Body of pancreas (tissue), 4 donors: Measurements from ENCODE around the gene NRG3.

ENCODE experiments used
- POLR2A ChIP-seq, 3 donors: fragments of 450-650 bp; IDR thresholded peaks; one replicate each; pipeline ENCODE4 v1.6.1; 2016; ENCODE audit warnings: antibody characterized with exemption in 3 of 3, mild to moderate bottlenecking in 2 of 3
- TF ChIP-seq, protein P1 (sequence below), 7 experiments: fragments of 450-650 bp in 4 of 7; fragments of 200-600 bp in 3 of 7; sonication (generic) in 3 of 7; IDR thresholded peaks; one replicate each; pipeline ENCODE4 v1.5.1; 2016 to 2019; ENCODE audit warnings: antibody characterized with exemption in 7 of 7

DNA sequence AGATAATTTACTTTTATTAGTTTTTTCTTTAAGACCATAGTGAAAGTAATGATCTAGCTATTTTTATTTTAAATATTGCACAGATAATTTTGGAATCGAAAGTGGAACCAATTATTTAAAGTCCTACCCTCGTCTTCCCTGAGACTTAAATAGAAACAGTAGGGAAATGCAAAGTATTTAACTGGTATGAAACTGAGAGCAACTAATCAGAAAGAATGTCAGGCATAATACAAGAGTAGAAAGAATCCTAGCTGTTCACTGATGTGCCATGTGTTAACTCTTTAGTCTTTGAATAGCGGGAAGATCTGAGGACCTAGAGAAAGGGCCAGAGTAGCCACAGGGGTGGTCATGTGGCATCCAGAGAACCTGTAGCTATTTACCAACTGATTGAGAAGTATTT, 630.0 kb downstream of the NRG3 start:
- TF ChIP-seq POLR2A (IDR thresholded peaks at IDR 0.05), result no peak
- TF ChIP-seq, protein P1, sequence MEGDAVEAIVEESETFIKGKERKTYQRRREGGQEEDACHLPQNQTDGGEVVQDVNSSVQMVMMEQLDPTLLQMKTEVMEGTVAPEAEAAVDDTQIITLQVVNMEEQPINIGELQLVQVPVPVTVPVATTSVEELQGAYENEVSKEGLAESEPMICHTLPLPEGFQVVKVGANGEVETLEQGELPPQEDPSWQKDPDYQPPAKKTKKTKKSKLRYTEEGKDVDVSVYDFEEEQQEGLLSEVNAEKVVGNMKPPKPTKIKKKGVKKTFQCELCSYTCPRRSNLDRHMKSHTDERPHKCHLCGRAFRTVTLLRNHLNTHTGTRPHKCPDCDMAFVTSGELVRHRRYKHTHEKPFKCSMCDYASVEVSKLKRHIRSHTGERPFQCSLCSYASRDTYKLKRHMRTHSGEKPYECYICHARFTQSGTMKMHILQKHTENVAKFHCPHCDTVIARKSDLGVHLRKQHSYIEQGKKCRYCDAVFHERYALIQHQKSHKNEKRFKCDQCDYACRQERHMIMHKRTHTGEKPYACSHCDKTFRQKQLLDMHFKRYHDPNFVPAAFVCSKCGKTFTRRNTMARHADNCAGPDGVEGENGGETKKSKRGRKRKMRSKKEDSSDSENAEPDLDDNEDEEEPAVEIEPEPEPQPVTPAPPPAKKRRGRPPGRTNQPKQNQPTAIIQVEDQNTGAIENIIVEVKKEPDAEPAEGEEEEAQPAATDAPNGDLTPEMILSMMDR (IDR thresholded peaks at IDR 0.05), result no peak
